Ishikawa (cell line): Measurements from ENCODE around the gene C11orf21.
A peak's percentile ranks its signal among the peaks of the same experiment; 100 is the strongest.

Experiments
- CEBPB ChIP-seq: IDR thresholded peaks from 2 replicates; pipeline ENCODE4 v1.6.1; 2012
- CREB1 ChIP-seq: IDR thresholded peaks from 2 replicates; pipeline ENCODE4 v1.6.1; 2012; ENCODE audit warnings: low read depth
- EGR1 ChIP-seq: IDR thresholded peaks from 2 replicates; pipeline ENCODE4 v1.6.1; 2012
- EP300 ChIP-seq: IDR thresholded peaks from 2 replicates; pipeline ENCODE4 v1.6.1; 2012; ENCODE audit warnings: borderline replicate concordance
- FOXM1 ChIP-seq: IDR thresholded peaks from 2 replicates; pipeline ENCODE4 v1.6.1; 2012; ENCODE audit warnings: low read depth, borderline replicate concordance
- NFIC ChIP-seq: IDR thresholded peaks from 2 replicates; pipeline ENCODE4 v1.6.1; 2012
- RAD21 ChIP-seq: IDR thresholded peaks from 2 replicates; pipeline ENCODE4 v1.6.1; 2012; ENCODE audit warnings: low read depth
- REST ChIP-seq: IDR thresholded peaks from 2 replicates; pipeline ENCODE4 v1.6.1; 2012; ENCODE audit warnings: low read depth, mild to moderate bottlenecking
- TAF1 ChIP-seq: IDR thresholded peaks from 2 replicates; pipeline ENCODE4 v1.6.1; 2012; ENCODE audit warnings: low read depth, mild to moderate bottlenecking
- TCF12 ChIP-seq: IDR thresholded peaks from 2 replicates; pipeline ENCODE4 v1.6.1; 2012; ENCODE audit warnings: low read depth
- TEAD4 ChIP-seq: IDR thresholded peaks from 2 replicates; pipeline ENCODE4 v1.6.1; 2012
- YY1 ChIP-seq: IDR thresholded peaks from 2 replicates; pipeline ENCODE4 v1.6.1; 2012; ENCODE audit warnings: low read depth
- ZBTB7A ChIP-seq: IDR thresholded peaks from 2 replicates; pipeline ENCODE4 v1.6.1; 2012; ENCODE audit warnings: low read depth
- TF ChIP-seq, protein P1 (sequence below): IDR thresholded peaks from 2 replicates; pipeline ENCODE4 v1.6.1; 2012
- TF ChIP-seq, protein P2 (sequence below): IDR thresholded peaks from 2 replicates; pipeline ENCODE4 v1.6.1; 2012

The C11orf21 gene

DNA sequence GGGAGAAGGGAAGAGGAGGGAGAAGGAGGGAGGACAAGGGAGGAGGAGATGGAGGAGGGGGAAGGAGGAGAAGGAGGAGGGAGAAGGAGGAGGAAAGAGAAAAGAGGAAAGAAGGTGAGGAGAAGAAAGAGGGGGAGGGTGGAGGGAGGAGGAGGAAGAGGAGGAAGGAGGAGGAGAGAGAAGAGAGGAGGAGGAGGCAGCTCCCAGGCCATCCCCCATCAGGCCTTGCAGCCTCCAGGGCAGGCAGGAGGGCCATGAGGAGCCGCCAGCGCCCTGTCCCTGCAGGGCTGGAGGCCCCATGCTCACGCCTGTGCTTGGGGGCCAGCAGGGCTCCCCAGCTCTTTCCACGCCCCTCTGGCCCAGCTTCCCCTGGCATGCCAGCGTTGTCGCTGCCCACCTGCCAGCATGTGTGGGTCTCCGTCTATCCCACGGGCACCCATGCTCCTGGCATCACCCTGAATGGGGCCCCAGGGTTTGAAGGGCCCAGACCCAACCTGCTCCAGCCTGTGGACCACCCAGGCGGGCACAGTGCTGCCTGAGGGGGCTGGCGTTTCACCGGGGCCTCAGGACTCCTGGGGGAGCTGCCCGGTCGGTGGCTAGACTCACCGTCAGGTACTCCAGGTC is 5.3 kb upstream of the C11orf21 start:
- no peak for TF ChIP-seq EP300
- TF ChIP-seq, protein P1, sequence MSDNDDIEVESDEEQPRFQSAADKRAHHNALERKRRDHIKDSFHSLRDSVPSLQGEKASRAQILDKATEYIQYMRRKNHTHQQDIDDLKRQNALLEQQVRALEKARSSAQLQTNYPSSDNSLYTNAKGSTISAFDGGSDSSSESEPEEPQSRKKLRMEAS: no peak
- TF ChIP-seq TAF1: no peak
- TF ChIP-seq REST: no peak
- no peak for TF ChIP-seq RAD21
- TF ChIP-seq CEBPB: no peak
- no peak for TF ChIP-seq CREB1
- TF ChIP-seq TEAD4: no peak
- no peak for TF ChIP-seq EGR1
- TF ChIP-seq TCF12: no peak
- no peak for TF ChIP-seq ZBTB7A
- TF ChIP-seq, protein P2, sequence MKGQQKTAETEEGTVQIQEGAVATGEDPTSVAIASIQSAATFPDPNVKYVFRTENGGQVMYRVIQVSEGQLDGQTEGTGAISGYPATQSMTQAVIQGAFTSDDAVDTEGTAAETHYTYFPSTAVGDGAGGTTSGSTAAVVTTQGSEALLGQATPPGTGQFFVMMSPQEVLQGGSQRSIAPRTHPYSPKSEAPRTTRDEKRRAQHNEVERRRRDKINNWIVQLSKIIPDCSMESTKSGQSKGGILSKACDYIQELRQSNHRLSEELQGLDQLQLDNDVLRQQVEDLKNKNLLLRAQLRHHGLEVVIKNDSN: no peak
- no peak for TF ChIP-seq FOXM1
- TF ChIP-seq YY1: no peak
- TF ChIP-seq NFIC: no peak

DNA sequence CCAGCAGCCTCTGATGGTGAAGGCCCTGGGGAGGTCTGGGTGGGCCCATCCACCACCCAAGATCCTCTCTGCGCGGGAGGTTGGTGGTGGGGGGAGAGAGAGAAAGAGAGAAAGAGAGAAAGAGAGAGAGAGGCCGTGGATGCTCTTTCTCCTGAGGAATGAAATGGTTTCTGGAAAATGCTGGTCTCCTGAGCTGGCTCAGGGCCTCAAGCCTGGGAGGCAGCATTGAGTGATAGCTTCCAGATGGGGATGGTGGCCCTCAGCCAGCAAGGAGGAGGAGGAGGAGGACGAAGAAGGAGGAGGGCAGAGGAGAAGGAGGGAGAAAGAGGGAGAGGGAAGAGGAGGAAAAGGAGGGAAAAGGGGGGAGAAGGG is 4.7 kb upstream of the C11orf21 start:
- TF ChIP-seq EGR1 (no peak), FOXM1 (no peak), YY1 (no peak), ZBTB7A (no peak), CEBPB (no peak), CREB1 (no peak), NFIC (no peak), RAD21 (no peak), REST (no peak), TEAD4 (no peak), TAF1 (no peak), EP300 (no peak), TCF12 (no peak)
- TF ChIP-seq, protein P1: no peak
- TF ChIP-seq, protein P2: no peak

DNA sequence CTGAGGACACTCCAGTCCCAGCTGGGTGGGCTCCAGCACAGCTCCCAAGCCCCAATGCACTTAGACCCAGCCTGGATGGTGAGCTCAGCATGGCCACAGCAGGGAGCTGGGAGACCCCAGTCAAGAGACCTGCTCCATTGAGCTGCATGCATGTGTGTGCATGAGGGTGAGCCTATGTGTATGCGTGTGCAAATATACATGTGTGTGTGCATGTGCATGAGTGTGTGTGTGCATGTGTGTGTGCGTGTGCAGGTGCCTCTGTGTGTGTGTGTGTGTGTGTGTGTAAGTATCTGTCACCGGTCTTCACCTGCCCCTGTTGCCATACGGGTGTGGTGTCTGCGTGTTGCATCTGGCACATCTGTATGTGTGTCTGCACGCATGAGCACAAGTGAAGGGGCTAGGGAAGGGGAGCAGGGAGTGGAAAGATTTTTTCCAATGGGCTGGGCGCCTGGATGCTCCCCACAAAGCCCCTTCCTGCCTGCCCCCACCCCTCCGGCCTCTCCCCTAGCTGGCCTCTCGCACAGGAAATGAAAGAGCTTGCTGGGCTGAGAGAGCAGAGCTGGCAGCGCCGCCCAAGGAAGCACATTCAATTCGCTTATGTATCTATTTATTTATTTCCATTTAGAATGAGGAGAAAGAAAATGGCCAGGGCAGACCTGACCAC is 4.2 kb upstream of the C11orf21 start:
- no peak for TF ChIP-seq TAF1

GRCh38 chr11:2305140-2305778 is 3.5 kb upstream of the C11orf21 start:
- TF ChIP-seq, protein P1: no peak
- TF ChIP-seq RAD21: peak; percentile 94
- TF ChIP-seq CREB1: no peak

- TF ChIP-seq TCF12: no peak
- no peak for TF ChIP-seq NFIC
- TF ChIP-seq ZBTB7A: no peak
- no peak for TF ChIP-seq TEAD4
- TF ChIP-seq CREB1: no peak
- TF ChIP-seq, protein P1: no peak
- TF ChIP-seq, protein P2: no peak
- no peak for TF ChIP-seq EP300
- TF ChIP-seq FOXM1: no peak
- no peak for TF ChIP-seq REST
- TF ChIP-seq RAD21: no peak
- no peak for TF ChIP-seq CEBPB
- no peak for TF ChIP-seq TAF1
- TF ChIP-seq YY1: no peak
- no peak for TF ChIP-seq EGR1
These were observed 2.9 kb upstream of the C11orf21 start for GRCh38 chr11:2304506-2305139.
